H1 (cell line): ENCODE measurements around the gene DENND1A. TPM values are rescaled to one million over a fixed set of nuclear protein-coding genes. Genes with fewer than 3 reads are reported as not detected.

Experiments used
- KDM1A ChIP-seq: fragments of 200-600, 300-600 bp; sonication (generic); IDR thresholded peaks from 2 replicates; pipeline ENCODE4 v1.7.1; 2016; ENCODE audit warnings: mild to moderate bottlenecking, low read length, borderline replicate concordance
- KDM4A ChIP-seq: IDR thresholded peaks from one replicate; pipeline ENCODE4 v1.7.1; 2012; ENCODE audit warnings: low read depth, mild to moderate bottlenecking, moderate library complexity, low read length, inconsistent platforms; ENCODE audit not compliant: severe bottlenecking
- NRF1 ChIP-seq: IDR thresholded peaks from 2 replicates; pipeline ENCODE4 v1.6.1; 2011; ENCODE audit warnings: mild to moderate bottlenecking, low read depth, low read length, improper control_type of control experiment
- polyA plus RNA-seq, 7 experiments: library from polyadenylated mRNA; depleted of rRNA in 3 of 7; stranded (reverse) in 5 of 7; unstranded in 2 of 7; fragments of >200 nt in 5 of 7; fragments of 200-250 nt in 2 of 7; gene quantifications; 1 replicate in 5 of 7; 2 replicates in 1 of 7; 4 replicates in 1 of 7; pipeline versions ENCODE4 v1.2.1 to v1.2.3, GENCODE V29; 2011 to 2013; ENCODE audit warnings: missing spikeins in 2 of 7, mixed read lengths in 2 of 7
- total RNA-seq: library from RNA; stranded (reverse); fragmentation: NEBNext Ultra II Directional; extraction: Animal tissue kit (Norgen Biotek cat#: 25700); gene quantifications from 2 replicates; pipeline ENCODE4 v1.2.1, GENCODE V29; 2021
- TF ChIP-seq, protein P1 (sequence below): IDR thresholded peaks from 2 replicates; pipeline ENCODE4 v1.6.1; 2011; ENCODE audit warnings: low read depth, mild to moderate bottlenecking, low read length; ENCODE audit not compliant: insufficient read depth
- TF ChIP-seq, protein P2 (sequence below): IDR thresholded peaks from 2 replicates; pipeline ENCODE4 v1.6.1; 2012; ENCODE audit warnings: inconsistent platforms

DENND1A gene
- total and polyA plus RNA-seq, 2 of the 8 experiments (the other 6 are each of a cell fraction or from before 2014, with no cell fraction given) = 24.1 to 26.4 TPM

DNA sequence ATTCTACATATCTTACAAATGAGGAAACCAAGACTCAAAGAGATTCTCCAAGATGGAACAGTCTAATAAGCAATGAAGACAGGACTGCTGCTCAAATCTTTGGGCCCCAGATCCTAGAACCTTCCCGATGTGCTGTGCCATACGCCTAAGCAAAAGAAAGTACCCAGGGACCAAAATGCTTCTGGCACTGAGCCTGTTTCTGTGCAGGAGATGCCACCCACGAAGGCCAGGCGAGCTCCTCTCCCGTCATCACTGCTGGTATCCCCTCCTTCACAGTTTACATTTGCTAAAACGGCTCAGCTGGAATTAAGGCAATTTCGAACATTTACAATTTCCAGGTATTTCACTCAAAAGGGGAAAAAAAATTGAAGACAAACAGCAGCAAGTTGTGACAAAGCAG, 277.5 kb downstream of the DENND1A start (continued):
- TF ChIP-seq KDM1A = no peak
- TF ChIP-seq, protein P1, sequence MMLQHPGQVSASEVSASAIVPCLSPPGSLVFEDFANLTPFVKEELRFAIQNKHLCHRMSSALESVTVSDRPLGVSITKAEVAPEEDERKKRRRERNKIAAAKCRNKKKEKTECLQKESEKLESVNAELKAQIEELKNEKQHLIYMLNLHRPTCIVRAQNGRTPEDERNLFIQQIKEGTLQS = no peak
- no peak for TF ChIP-seq KDM4A
- no peak for TF ChIP-seq NRF1
- TF ChIP-seq, protein P2, sequence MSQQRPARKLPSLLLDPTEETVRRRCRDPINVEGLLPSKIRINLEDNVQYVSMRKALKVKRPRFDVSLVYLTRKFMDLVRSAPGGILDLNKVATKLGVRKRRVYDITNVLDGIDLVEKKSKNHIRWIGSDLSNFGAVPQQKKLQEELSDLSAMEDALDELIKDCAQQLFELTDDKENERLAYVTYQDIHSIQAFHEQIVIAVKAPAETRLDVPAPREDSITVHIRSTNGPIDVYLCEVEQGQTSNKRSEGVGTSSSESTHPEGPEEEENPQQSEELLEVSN = no peak
